CD4-positive, alpha-beta T cell treated with Interferon alpha-2 for 1 hour (primary cell): ENCODE measurements around the gene PRRX1.

ENCODE experiments used
- DNase-seq, 2 donors: peaks; one replicate each; pipeline ENCODE4 v3.0.0-alpha.2; 2020 to 2022

The PRRX1 gene

DNA sequence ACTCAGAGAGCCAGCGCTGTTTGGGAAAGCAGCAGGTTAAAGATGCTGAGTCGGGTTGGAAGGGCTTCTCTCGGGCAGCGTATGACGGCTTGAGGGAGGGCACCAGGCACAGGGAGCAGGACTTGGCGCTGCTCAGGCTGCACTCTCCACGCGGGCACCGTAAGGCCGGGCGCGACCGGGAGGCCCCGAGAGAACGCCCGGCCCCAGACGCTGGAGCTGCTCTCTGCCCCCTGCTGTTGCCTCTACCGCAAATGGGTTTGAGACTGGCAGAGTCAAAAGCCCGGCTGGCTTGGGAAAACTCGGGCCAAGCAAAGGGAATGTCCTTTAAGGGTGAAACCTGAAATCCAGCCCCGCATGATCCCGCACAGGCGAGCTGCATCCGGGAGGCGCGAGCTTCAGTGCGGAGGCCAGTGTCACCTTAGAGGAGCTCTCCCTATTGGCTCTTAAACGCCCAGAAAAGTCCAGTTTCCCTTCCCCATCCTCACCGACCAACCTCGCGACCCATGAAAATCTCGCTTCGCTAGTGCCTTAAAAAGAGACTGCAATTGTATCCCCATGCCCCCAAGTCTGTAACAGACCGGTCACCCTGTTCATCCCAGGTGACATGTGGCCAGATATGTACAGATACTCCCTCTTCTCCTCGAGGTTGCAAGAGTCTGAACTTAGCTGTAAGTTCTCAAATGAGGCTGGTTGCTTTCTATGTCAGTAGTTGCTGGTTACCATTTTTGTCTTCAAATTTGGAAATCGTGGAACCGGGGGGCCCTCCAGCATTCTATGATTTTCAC, 1.1 kb downstream of the PRRX1 start:
- DNase-seq, result no peak

- no peak for DNase-seq
Observed at GRCh38 chr1:170665629-170666028, 1.7 kb downstream of the PRRX1 start.

DNA sequence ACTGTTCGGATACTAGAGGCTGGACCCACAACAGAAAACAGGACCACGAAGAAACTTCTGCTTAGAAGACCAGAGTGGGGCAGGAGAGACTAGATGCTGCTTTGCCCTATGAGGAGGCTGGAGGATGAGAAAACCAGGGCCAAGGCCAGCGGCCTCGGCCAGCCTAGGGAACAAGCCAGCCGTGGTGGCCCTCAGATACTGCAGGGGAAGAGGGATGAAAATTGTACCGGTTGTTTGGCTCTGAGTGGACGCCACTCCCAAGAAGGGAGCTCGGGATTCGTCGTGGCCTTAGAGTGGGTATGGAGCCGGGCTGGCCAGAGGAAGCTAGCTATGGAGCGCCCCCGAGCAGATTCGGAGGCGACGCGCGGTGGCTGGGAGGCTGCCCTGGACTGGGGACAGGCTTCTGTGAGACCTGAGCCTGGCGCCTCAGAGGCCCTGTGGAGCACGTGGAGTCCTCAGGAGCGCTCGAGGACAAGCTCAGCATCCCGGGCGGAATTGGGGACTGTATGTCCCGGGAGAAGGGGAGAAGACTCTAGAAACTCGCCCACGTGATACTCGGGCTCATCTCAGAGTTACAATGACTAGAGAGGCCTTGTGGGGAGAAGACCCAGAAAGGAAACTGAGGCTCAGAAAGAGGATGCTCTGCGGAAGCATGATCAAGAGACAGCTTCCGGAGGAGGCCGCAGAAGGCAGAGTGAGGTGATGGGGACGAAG, 2.8 kb downstream of the PRRX1 start:
- DNase-seq, result no peak

- no peak for DNase-seq
Observed at GRCh38 chr1:170668209-170669106, 4.5 kb downstream of the PRRX1 start.

- DNase-seq, result no peak
Observed at GRCh38 chr1:170669107-170669445, 5.1 kb downstream of the PRRX1 start.

DNA sequence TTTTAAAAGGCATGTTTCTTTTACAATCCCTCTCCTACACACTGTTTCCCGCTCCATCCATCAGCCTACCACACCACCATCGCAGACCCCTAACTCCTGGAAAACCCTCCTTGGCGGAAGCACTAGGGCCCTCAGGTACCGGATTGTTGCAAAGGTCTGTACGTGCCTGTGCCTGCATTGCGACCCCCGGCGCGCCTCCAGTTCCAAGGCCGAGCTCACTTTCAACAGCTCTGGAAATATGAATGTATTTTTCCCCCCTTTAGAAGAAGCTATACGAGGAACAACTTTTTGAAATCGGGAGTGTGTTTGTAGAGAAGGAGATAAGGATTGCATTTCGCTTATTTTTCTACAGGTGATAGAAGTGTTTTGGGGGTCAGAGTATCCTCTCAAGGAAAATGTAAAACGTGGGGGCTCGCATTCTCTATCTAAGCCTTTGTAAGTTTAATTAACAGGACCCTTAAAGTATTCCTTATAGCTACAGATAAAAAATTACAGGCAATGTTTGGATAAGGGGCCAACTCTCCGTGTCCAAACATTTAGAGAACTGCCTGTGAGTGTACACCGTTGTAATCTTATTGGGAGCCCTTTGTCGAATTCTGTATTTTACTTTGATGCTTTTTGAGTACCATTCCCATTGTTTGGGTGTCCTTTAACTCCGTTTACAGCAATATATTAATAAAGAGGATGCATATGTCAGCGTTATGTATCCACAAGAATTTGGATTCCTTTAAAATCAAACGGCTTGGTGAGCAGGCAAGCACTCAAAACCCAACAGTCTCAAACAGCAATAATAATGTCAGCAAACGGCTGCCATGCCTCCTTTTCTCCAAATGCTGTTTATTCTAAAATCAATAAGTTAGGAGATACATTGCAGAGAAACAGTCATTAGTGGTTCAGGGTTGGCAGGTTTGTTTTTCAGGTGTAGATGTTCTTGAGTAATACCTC, 5.9 kb downstream of the PRRX1 start:
- DNase-seq, result no peak

GRCh38 chr1:170670802-170671628, 7.1 kb downstream of the PRRX1 start:
- DNase-seq, result no peak

- DNase-seq, result no peak
Observed at GRCh38 chr1:170671629-170671963, 7.7 kb downstream of the PRRX1 start.

DNA sequence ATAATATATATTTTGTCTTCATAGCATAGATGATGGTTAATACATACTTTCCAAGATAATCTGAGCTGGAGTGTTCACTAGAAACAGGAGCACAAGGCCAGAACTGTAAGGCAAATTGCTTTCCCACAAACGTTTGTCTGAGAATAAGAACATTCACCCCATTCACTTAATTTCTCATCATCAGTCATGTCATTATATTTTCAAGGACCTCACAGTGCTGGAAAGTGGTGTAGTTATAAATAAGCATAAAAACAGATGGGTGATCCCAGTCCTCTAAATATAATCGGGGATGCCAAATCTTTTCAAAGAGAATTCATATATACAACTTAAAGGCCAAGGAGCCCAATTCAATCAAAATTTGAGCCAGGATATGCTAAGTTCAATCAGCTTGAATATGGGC, 8.4 kb downstream of the PRRX1 start:
- no peak for DNase-seq

DNA sequence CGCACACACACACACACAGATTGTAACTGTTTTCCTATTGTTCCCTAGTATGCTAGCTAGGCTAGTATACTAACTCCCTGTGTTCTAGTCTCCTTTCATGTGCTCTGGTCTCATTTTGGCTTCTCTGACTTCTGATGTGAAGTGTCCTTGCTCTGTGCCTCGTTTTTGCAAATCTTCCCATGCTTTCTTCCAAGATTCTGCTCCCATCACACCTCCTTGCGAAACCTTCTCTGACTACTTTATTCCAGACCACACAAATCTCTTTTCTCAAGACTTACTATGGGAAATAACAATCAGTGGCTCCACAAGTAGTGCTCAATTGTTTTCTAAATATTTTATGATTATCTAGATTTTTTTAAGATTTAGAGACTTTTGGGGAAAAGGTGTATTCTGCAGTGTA, 10.3 kb downstream of the PRRX1 start:
- DNase-seq, result no peak

DNA sequence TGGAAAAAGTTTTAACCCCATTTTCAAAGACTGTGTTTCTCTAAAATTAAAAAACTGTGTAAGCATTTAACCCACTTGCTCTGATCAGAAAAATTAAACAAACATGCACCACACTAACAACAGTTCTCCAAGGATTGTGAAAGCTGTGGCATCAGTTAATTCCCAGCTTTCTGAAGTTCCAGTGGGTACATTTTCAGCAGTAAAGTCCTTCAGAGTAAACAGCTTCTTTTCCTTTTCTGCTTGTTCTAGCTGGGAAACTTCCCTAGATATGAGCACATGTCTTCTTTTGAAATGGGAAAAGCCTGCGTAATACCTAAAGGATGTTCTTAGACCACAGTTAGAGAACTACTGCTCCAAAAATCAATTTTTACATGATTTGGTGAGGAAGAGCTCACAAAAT, 11.1 kb downstream of the PRRX1 start:
- no peak for DNase-seq

DNA sequence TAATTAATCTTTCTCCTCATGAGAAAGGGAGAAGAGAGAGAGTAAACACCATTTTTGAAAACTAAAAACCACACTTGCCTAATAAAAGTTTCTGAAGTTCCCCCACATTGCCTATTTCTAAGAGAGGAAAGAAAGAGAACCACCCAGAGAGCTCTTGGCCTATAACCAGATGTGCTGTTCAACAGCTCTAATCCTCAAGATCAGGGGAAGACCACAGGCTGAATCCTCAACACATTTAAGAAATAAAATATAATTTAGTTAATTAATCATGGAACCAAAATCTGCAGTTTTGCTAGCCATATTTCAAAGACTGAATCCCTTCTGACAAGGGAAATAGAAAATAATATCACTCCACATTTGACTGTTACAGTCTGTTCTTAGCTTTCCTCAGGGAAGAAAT, 11.9 kb downstream of the PRRX1 start:
- DNase-seq, result no peak

DNA sequence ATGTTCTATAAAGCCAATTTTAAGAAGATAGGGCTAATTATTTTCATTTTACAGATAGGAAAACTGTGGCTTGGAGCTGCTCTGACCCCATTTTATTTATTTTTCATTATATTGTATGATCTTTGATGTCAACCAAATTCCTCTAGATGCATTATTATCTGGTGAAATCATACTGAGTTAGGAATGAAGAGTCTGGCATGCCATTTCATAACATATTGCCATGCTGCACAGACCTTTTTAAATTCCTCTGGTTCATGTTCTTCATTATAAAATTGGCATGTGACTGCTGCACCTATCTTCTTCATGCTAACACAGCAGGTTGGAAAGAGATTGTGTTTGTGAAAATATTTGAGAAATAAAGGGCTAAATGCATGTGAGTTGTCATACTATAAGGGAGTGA, 12.7 kb downstream of the PRRX1 start:
- no peak for DNase-seq

DNA sequence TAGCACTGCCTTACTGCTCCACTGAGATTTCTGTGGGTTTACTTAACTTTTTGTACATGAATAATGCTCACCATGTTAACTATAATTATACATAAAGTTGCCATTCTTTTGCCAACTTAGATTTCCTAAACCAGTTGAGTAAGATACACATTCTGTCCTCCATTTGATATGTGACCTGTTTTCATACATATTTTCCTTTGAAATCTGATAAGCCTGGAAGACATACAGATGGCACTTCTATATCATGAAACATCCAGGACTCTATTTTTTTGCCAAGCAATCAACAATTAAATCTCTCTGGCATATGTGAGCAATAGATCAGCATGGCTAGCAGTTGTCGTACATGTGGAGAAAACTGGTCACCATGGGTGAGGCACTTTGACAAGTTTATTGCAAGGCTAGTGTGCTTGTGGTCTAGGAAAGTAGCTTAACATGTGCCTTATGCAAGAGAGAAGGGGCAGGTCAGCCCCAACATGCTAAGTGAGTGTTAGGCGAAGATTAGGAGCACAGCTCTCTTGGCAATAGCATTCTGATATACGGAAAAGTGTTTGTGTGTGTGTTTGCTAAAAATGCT, 14.2 kb downstream of the PRRX1 start:
- DNase-seq, result no peak

- no peak for DNase-seq
Observed at GRCh38 chr1:170680428-170680827, 16.5 kb downstream of the PRRX1 start.

- DNase-seq, result no peak
Observed at GRCh38 chr1:170682169-170682568, 18.2 kb downstream of the PRRX1 start.

DNA sequence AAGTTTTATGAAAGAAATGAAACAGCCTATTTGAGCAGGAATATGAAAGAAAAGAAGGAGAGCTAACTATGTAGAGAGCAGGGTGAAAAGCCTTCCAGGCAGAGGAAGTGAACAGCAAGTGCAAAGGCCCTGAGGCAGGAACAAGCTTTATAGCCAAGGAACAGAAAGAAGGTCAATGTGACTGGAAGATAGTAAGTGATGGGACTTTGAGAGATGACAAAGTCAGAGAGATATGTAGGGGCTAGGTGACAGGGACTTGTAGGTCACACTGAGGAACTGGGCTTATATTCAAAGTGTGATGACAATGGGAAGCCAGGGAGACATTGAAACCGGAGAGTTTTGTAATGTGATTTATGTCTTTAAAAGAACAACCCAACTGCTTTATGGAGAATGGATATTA, 18.9 kb downstream of the PRRX1 start:
- DNase-seq, result no peak

GRCh38 chr1:170685166-170685565, 21.2 kb downstream of the PRRX1 start:
- DNase-seq, result no peak

DNA sequence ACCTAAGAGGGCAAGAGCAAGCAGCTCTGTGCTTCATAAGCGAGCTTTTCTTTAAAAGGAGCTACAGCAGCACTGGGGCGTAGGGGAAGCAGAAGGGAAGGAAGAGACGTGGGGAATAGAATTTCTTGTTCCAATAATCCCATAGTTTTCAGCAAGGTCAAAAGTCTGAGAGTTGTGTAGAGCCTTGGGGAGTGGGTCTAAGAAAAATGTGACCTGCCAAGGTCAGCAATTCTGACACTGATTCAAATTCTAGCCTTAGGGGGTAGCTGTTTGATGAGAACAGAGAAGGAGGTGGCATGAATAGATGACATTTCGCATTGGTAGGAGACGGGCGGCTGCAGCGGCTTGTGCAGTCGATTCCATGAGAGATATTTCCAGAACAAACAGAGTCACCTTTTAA, 22.4 kb downstream of the PRRX1 start:
- no peak for DNase-seq

DNA sequence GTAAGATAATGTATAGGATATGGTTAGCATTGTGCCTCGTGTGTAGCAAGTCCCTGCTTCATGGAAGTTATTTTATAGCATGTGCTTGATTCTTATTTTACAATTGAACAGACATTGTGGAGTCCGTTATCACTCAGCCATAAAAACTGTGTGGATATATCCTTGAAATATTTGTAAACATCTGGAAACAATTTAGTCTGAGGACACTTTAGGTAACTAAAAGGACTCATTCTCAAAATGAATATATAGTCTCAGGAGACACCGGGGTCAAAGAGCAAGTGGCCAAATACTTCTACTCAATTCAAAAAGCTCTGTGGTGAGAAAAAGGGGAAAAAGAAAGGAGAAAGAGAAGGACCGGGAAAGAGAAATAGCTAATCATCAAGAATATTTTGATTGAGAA, 23.7 kb downstream of the PRRX1 start:
- DNase-seq, result no peak

DNA sequence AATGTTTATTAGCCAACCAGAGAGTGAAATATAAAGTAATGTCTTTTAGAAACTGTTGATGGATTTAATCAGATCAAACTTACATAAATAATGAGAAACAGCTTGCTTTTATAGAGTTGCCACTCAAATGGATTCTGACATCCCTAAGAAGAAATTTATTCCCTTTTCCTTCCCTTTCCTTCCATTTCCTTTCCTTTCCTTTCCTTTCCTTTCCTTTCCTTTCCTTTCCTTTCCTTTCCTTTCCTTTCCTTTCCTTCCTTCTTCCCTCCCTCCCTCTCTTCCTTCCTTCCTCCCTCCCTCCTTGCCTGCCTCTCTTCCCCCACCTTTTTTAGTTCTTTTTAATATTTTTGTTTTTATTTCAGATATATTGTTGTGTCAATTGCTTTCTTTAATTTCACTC, 27.3 kb downstream of the PRRX1 start:
- no peak for DNase-seq
